PC-9 (cell line): ENCODE measurements around the gene PPP1R13L. TPM values are rescaled to one million over a fixed set of nuclear protein-coding genes. Genes with fewer than 3 reads are reported as not detected.
A peak's percentile ranks its signal among the peaks of the same experiment; 100 is the strongest.

Experiments used
- BruUV-seq: library from RNA; stranded (reverse); fragments of 400-500 nt; replicated peaks from 2 replicates; lab custom pipeline; 2021; lab: Mats Ljungman, UMichigan
- CTCF ChIA-PET: fragments of 300-600 bp; sonication (Branson Sonifier 250); formaldehyde crosslinking; loops from one replicate; lab custom pipeline; 2022; ENCODE audit warnings: antibody characterized with exemption; lab: Charles Lee
- POLR2A ChIA-PET: fragments of 300-600 bp; sonication (Branson Sonifier 250); formaldehyde crosslinking; loops from one replicate; lab custom pipeline; 2022; ENCODE audit warnings: antibody characterized with exemption; ENCODE audit not compliant: unreplicated experiment; lab: Charles Lee
- DNase-seq, 2 experiments: peaks; one replicate each; pipeline versions ENCODE4 v3.0.0 to v3.0.0-alpha.2; 2015 to 2022; ENCODE audit warnings: mixed read lengths in 1 of 2
- H2AFZ ChIP-seq: fragments of 200-600 bp; sonication (generic); 2 replicates; pipeline ENCODE4 v1.8.1; 2017; ENCODE audit warnings: antibody characterized with exemption
- H3F3A ChIP-seq: fragments of 200-600 bp; sonication (generic); 2 replicates; pipeline ENCODE4 v1.8.1; 2017; ENCODE audit warnings: antibody characterized with exemption, mild to moderate bottlenecking, low read depth; ENCODE audit not compliant: insufficient read depth
- H3K27ac ChIP-seq: fragments of 200-600 bp; sonication (generic); 2 replicates; pipeline ENCODE4 v1.6.1; 2016; ENCODE audit warnings: mixed run types
- H3K27me3 ChIP-seq: fragments of 200-600 bp; sonication (generic); 2 replicates; pipeline ENCODE4 v1.6.1; 2016; ENCODE audit warnings: low read depth, mixed run types; ENCODE audit not compliant: insufficient read depth
- H3K36me3 ChIP-seq: fragments of 200-600 bp; sonication (generic); 2 replicates; pipeline ENCODE4 v1.6.1; 2016; ENCODE audit warnings: low read depth, mixed run types
- H3K4me1 ChIP-seq: fragments of 200-600 bp; sonication (generic); replicated peaks from 2 replicates; pipeline ENCODE4 v1.6.1; 2016; ENCODE audit warnings: mixed run types; ENCODE audit not compliant: insufficient read depth
- H3K4me2 ChIP-seq: fragments of 200-600 bp; sonication (generic); 2 replicates; pipeline ENCODE4 v1.6.1; 2017; ENCODE audit warnings: mixed run types
- H3K4me3 ChIP-seq: fragments of 200-600 bp; sonication (generic); 2 replicates; pipeline ENCODE4 v1.6.1; 2016; ENCODE audit warnings: mixed run types
- H3K79me2 ChIP-seq: fragments of 200-600 bp; sonication (generic); 2 replicates; pipeline ENCODE4 v1.6.1; 2017; ENCODE audit warnings: low read depth, mixed run types
- H3K9me2 ChIP-seq: fragments of 200-600 bp; sonication (generic); 2 replicates; pipeline ENCODE4 v1.8.1; 2017; ENCODE audit warnings: mild to moderate bottlenecking; ENCODE audit not compliant: insufficient read depth
- H3K9me3 ChIP-seq: fragments of 200-600 bp; sonication (generic); 2 replicates; pipeline ENCODE4 v1.8.1; 2016; ENCODE audit warnings: low read depth; ENCODE audit not compliant: insufficient read depth
- H4K20me1 ChIP-seq: fragments of 200-600 bp; sonication (generic); 2 replicates; pipeline ENCODE4 v1.8.1; 2017; ENCODE audit not compliant: insufficient read depth
- EZH2 ChIP-seq: fragments of 200-600 bp; sonication (generic); IDR thresholded peaks from 2 replicates; pipeline ENCODE4 v1.8.0; 2017; ENCODE audit warnings: antibody characterized with exemption, low read depth
- intact Hi-C: fragments of 100-400 bp; cut with micrococcal nuclease; formaldehyde crosslinking; loops from one replicate; pipeline ENCODE4 v1.10.0; 2022; ENCODE audit not compliant: unreplicated experiment
- total RNA-seq: library from RNA; stranded (reverse); gene quantifications from 2 replicates; pipeline ENCODE4 v1.2.3, GENCODE V29; 2021
- TF ChIP-seq, protein P1 (sequence below): fragments of 200-600 bp; sonication (generic); conservative IDR thresholded peaks from 2 replicates; pipeline ENCODE4 v1.6.1; 2017; ENCODE audit warnings: mixed run types, antibody characterized with exemption, mild to moderate bottlenecking, moderate library complexity

PPP1R13L gene
- total RNA-seq, 1 experiment from 2014 or later = 121 TPM

- Histone ChIP-seq H3K36me3 (peaks cover 3% of the 10 kb centered on the region; the same call in 1 of the 2 replicates), H2AFZ (no peak overlapping the region), H3K9me2 (no peaks in the 10 kb centered on the region), H3K4me1 (peaks cover 18% of the 10 kb centered on the region), H3F3A (peaks cover 46% of the 10 kb centered on the region; the same call in 1 of the 2 replicates), H3K27ac (no peak overlapping the region), H3K4me2 (peak overlapping the region; percentile 86), H3K4me3 (peak overlapping the region; percentile 95), H3K9me3 (no peaks in the 10 kb centered on the region), H3K27me3 (no peaks in the 10 kb centered on the region), H4K20me1 (peaks cover 12% of the 10 kb centered on the region), H3K79me2 (peaks cover 48% of the 10 kb centered on the region)
- BruUV-seq = no TSS peak
- no peak for TF ChIP-seq EZH2
- TF ChIP-seq, protein P1, sequence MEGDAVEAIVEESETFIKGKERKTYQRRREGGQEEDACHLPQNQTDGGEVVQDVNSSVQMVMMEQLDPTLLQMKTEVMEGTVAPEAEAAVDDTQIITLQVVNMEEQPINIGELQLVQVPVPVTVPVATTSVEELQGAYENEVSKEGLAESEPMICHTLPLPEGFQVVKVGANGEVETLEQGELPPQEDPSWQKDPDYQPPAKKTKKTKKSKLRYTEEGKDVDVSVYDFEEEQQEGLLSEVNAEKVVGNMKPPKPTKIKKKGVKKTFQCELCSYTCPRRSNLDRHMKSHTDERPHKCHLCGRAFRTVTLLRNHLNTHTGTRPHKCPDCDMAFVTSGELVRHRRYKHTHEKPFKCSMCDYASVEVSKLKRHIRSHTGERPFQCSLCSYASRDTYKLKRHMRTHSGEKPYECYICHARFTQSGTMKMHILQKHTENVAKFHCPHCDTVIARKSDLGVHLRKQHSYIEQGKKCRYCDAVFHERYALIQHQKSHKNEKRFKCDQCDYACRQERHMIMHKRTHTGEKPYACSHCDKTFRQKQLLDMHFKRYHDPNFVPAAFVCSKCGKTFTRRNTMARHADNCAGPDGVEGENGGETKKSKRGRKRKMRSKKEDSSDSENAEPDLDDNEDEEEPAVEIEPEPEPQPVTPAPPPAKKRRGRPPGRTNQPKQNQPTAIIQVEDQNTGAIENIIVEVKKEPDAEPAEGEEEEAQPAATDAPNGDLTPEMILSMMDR = no peak
- ChIA-PET POLR2A (interaction anchor here (0.7 kb wide), 1 partner anchor 804 kb away, joined by 5 read pairs; no protein-coding TSS in a partner anchor), CTCF (no interaction called here)
- intact Hi-C loops = loop anchor here (10.0 kb wide), 1 partner anchor 312 kb away; the partner anchor contains the start of gene PPP1R37
- DNase-seq = no peak
Observed at GRCh38 chr19:45407091-45407375, 2.2 kb upstream of the PPP1R13L start.

- peak within 1 kb of the TSS; percentile 95 for H3K4me3 ChIP-seq
- peak within 1 kb of the TSS; percentile 91 for H3K27ac ChIP-seq
- H3K4me1 ChIP-seq = peaks cover 18% of the 10 kb centered on the region
- no peaks in the 10 kb centered on the region for H3K9me2 ChIP-seq
- intact Hi-C loops = loop anchor here (10.0 kb wide), 1 partner anchor 312 kb away; the partner anchor contains the start of gene PPP1R37
- peaks cover 54% of the 10 kb centered on the region for H3K79me2 ChIP-seq
- peaks cover 16% of the 10 kb centered on the region for H4K20me1 ChIP-seq
- peak; percentile 82 to 83 for DNase-seq
- ChIA-PET POLR2A (no interaction called here), CTCF (no interaction called here)
- H3K9me3 ChIP-seq = no peaks in the 10 kb centered on the region
- BruUV-seq = TSS peak; percentile 33
- H3K27me3 ChIP-seq = no peaks in the 10 kb centered on the region
- peak within 1 kb of the TSS; percentile 84 for H2AFZ ChIP-seq
- peak within 1 kb of the TSS; percentile 86 for H3K4me2 ChIP-seq
- H3K36me3 ChIP-seq = peaks cover 3% of the 10 kb centered on the region; the same call in 1 of the 2 replicates
- peaks cover 40% of the 10 kb centered on the region; the same call in 1 of the 2 replicates for H3F3A ChIP-seq
- no peak for TF ChIP-seq EZH2
- TF ChIP-seq, protein P1 = no peak
Observed at GRCh38 chr19:45406226-45407090, 1.6 kb upstream of the PPP1R13L start, which contains the start of gene POLR1G. POLR1G (plus strand) TSS chr19:45406644; CDS start chr19:45406697, 53 bp downstream.

DNA sequence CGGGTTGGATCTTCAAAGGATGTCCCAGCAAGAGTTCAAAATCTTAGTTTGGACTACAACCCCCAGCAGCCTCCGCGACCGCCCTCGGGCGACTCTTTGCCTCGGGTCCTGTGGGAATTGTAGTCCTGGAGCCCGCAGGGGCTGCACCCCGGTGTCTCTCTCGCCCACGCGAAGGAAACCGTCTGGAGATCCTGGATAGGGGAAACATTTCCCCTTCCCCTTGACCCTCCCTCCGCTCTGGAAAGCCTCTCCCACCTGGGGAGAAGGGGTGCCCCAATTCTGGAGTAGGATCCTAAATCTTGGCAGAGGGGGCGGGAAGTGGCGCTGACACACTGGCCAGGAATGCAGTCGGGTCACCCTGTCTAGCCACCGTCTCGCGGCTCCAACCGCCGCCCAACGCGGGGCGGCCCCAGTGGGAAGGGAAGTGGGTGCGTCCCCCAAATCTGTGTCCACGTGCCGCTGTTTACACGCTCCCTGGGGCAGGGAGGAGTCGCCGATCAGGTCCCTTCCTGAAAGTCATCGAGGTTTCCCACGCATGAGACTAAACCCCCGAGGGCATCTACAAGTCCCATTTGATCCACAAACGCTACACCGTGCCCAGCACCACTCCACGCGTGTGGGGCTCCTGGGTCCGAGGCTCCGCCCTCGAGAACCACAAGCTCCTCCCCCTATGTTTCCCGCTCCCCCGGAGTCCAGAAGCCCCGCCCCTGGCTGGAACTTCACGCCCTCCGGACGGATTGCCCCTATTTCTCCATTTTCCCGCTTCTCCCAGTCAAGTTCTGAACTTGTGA lies 761 bp upstream of the PPP1R13L start:
- peaks cover 18% of the 10 kb centered on the region for H3K4me1 ChIP-seq
- H3K4me3 ChIP-seq = peak overlapping the region; percentile 95
- no TSS peak for BruUV-seq
- H2AFZ ChIP-seq = peak overlapping the region; percentile 84
- no peaks in the 10 kb centered on the region for H3K27me3 ChIP-seq
- H3K79me2 ChIP-seq = peaks cover 57% of the 10 kb centered on the region
- peak; percentile 90 to 94 for DNase-seq
- no peaks in the 10 kb centered on the region for H3K9me3 ChIP-seq
- H3K27ac ChIP-seq = peak overlapping the region; percentile 91
- H3K36me3 ChIP-seq = peaks cover 3% of the 10 kb centered on the region; the same call in 1 of the 2 replicates
- H3K9me2 ChIP-seq = no peaks in the 10 kb centered on the region
- ChIA-PET CTCF (no interaction called here), POLR2A (interaction anchor here (0.5 to 0.6 kb wide), 6 partner anchors 24 to 758 kb away, joined by 3 to 14 read pairs (median 6); no protein-coding TSS in a partner anchor)
- H3F3A ChIP-seq = peaks cover 32% of the 10 kb centered on the region; the same call in 1 of the 2 replicates
- H4K20me1 ChIP-seq = peaks cover 18% of the 10 kb centered on the region
- intact Hi-C loops = loop anchor here (1.0 to 10.0 kb wide), 4 partner anchors 18 to 311 kb away; partner anchors contain the start of genes ERCC1, ERCC2 and PPP1R37
- no peak for TF ChIP-seq EZH2
- TF ChIP-seq, protein P1 = no peak
- H3K4me2 ChIP-seq = peak overlapping the region; percentile 86
